Epithelial cell of esophagus (primary cell): ENCODE data around the gene CA9.

ENCODE experiments used
- DNase-seq: peaks from one replicate; pipeline ENCODE4 v3.0.0; 2010; ENCODE audit warnings: low read depth
- H3K4me3 ChIP-seq: 2 replicates; pipeline ENCODE4 v1.5.1; 2011; ENCODE audit warnings: mild to moderate bottlenecking, low read length, control low read depth
- CTCF ChIP-seq: IDR thresholded peaks from 2 replicates; pipeline ENCODE4 v1.5.1; 2011; ENCODE audit warnings: low read depth, mild to moderate bottlenecking, low read length, control low read depth, inconsistent platforms; ENCODE audit not compliant: insufficient read depth; ENCODE audit errors: missing control alignments

The CA9 gene

GRCh38 chr9:35723426-35723825, 49.7 kb downstream of the CA9 start:
- DNase-seq: no peak
- no peak for TF ChIP-seq CTCF
- no peak overlapping the region for H3K4me3 ChIP-seq

- no peak for TF ChIP-seq CTCF
- no peak for DNase-seq
- H3K4me3 ChIP-seq: no peak overlapping the region
These were observed 50.2 kb downstream of the CA9 start for GRCh38 chr9:35723908-35724307.

GRCh38 chr9:35725362-35725761, 51.6 kb downstream of the CA9 start:
- no peak overlapping the region for H3K4me3 ChIP-seq
- TF ChIP-seq CTCF: no peak
- DNase-seq: no peak

- H3K4me3 ChIP-seq: no peak overlapping the region
- peak; percentile 35 for DNase-seq
- no peak for TF ChIP-seq CTCF
These were observed 53.2 kb downstream of the CA9 start for GRCh38 chr9:35726931-35727330.

- H3K4me3 ChIP-seq: no peak overlapping the region
- TF ChIP-seq CTCF: no peak
- no peak for DNase-seq
These were observed 53.9 kb downstream of the CA9 start for GRCh38 chr9:35727676-35728040.

GRCh38 chr9:35728041-35728971, 54.6 kb downstream of the CA9 start:
- no peak overlapping the region for H3K4me3 ChIP-seq
- TF ChIP-seq CTCF: no peak
- peak; percentile 72 for DNase-seq

GRCh38 chr9:35729101-35729500, 55.4 kb downstream of the CA9 start:
- DNase-seq: no peak
- no peak overlapping the region for H3K4me3 ChIP-seq
- TF ChIP-seq CTCF: no peak
